ENCODE results near the gene DLGAP3.
"Not testable (repeated sequence)": the region's sequence is repeated elsewhere in the genome, so short reads cannot be mapped to it uniquely, and the experiment has no call there.

DLGAP3 gene

GRCh38 chr1:34828611-34829010 lies 100.8 kb downstream of the DLGAP3 start:
- DNase-seq, result no peak

GRCh38 chr1:34827341-34827941 lies 102.0 kb downstream of the DLGAP3 start:
- DNase-seq, result no peak

GRCh38 chr1:34825455-34826091 lies 103.9 kb downstream of the DLGAP3 start:
- DNase-seq, result peak; percentile 19

- no peak for DNase-seq
These were observed 104.5 kb downstream of the DLGAP3 start for GRCh38 chr1:34824817-34825454.

- no peak for DNase-seq
These were observed 107.2 kb downstream of the DLGAP3 start for GRCh38 chr1:34822202-34822601.

GRCh38 chr1:34818862-34819261 lies 110.6 kb downstream of the DLGAP3 start:
- not testable (repeated sequence) for DNase-seq

GRCh38 chr1:34816778-34817177 lies 112.7 kb downstream of the DLGAP3 start:
- DNase-seq, result no peak

- no peak for DNase-seq
These were observed 113.1 kb downstream of the DLGAP3 start for GRCh38 chr1:34816332-34816731.
